HG03066 (cell line): ENCODE measurements around the gene TAS2R7.
"Not testable (repeated sequence)": the region's sequence is repeated elsewhere in the genome, so short reads cannot be mapped to it uniquely, and the experiment has no call there.

ENCODE experiments used
- ATAC-seq: cut with Tn5 transposase; IDR thresholded peaks from one replicate; pipeline ENCODE4 v1.9.1; 2021; ENCODE audit warnings: low read depth; ENCODE audit not compliant: unreplicated experiment

Gene TAS2R7

GRCh38 chr12:10802587-10802986 lies at the start of gene TAS2R7:
TAS2R7 (minus strand) TSS chr12:10802627; CDS start chr12:10802570, 57 bp downstream.
- ATAC-seq, result no peak

GRCh38 chr12:10851243-10851858 lies 48.9 kb upstream of the TAS2R7 start:
- no peak for ATAC-seq

GRCh38 chr12:10849425-10849878 lies 47.0 kb upstream of the TAS2R7 start, which contains the start of gene PRR4:
PRR4 (minus strand) TSS chr12:10849475; CDS start chr12:10849437, 38 bp downstream.
- no peak for ATAC-seq

GRCh38 chr12:10847744-10848143 lies 45.3 kb upstream of the TAS2R7 start:
- ATAC-seq, result no peak

GRCh38 chr12:10842862-10843261 lies 40.4 kb upstream of the TAS2R7 start:
- no peak for ATAC-seq

- ATAC-seq, result no peak
These were observed 36.0 kb upstream of the TAS2R7 start for GRCh38 chr12:10838461-10838860.

GRCh38 chr12:10829994-10830393 lies 27.6 kb upstream of the TAS2R7 start:
- no peak for ATAC-seq

- no peak for ATAC-seq
These were observed 23.8 kb upstream of the TAS2R7 start, which contains the start of gene TAS2R10 for GRCh38 chr12:10826258-10826657. TAS2R10 (minus strand) TSS chr12:10826358; CDS start chr12:10826269, 89 bp downstream.

GRCh38 chr12:10824957-10825356 lies 22.5 kb upstream of the TAS2R7 start:
- no peak for ATAC-seq

- ATAC-seq, result no peak
These were observed 9.6 kb upstream of the TAS2R7 start for GRCh38 chr12:10811883-10812536.

- ATAC-seq, result no peak
These were observed 7.6 kb upstream of the TAS2R7 start, which contains the start of gene TAS2R9 for GRCh38 chr12:10810068-10810467. TAS2R9 (minus strand) TSS chr12:10810168; CDS start chr12:10810075, 93 bp downstream.

- ATAC-seq, result no peak
These were observed 4.8 kb upstream of the TAS2R7 start, which contains the start of gene TAS2R8 for GRCh38 chr12:10807186-10807585. TAS2R8 (minus strand) TSS chr12:10807286; CDS start chr12:10806980, 306 bp downstream.

- ATAC-seq, result no peak
These were observed 686 bp downstream of the TAS2R7 start for GRCh38 chr12:10801741-10802140.

- no peak for ATAC-seq
These were observed 8.2 kb downstream of the TAS2R7 start for GRCh38 chr12:10794222-10794621.

- ATAC-seq, result not testable (repeated sequence)
These were observed 10.7 kb downstream of the TAS2R7 start for GRCh38 chr12:10791769-10792168.

GRCh38 chr12:10783252-10783651 lies 19.2 kb downstream of the TAS2R7 start:
- no peak for ATAC-seq

- ATAC-seq, result no peak
These were observed 23.3 kb downstream of the TAS2R7 start for GRCh38 chr12:10779103-10779502.

GRCh38 chr12:10771132-10771733 lies 31.2 kb downstream of the TAS2R7 start:
- ATAC-seq, result no peak

- ATAC-seq, result no peak
These were observed 42.8 kb downstream of the TAS2R7 start for GRCh38 chr12:10759657-10760056.

GRCh38 chr12:10756194-10756593 lies 46.2 kb downstream of the TAS2R7 start:
- no peak for ATAC-seq

GRCh38 chr12:10753059-10753458 lies 49.4 kb downstream of the TAS2R7 start:
- no peak for ATAC-seq
